GM12878 (cell line): ENCODE data around the gene GKN2. TPM values are rescaled to one million over a fixed set of nuclear protein-coding genes. Genes with fewer than 3 reads are reported as not detected.

Source experiments
- ATAC-seq: fragments of 200-7000 bp; cut with Tn5 transposase; 3 replicates; pipeline ENCODE4 v1.9.1; 2020; ENCODE audit warnings: mild to moderate bottlenecking, moderate library complexity
- BruUV-seq: library from RNA; stranded (reverse); fragments of 400-500 nt; replicated peaks from 2 replicates; lab custom pipeline; 2021; lab: Mats Ljungman, UMichigan
- CTCF ChIA-PET: fragments of 300-600 bp; sonication (Branson Sonifier 250); formaldehyde crosslinking; extraction: SDS; loops from one replicate; lab custom pipeline; 2021; ENCODE audit warnings: inconsistent platforms; lab: Yijun Ruan, JAX
- POLR2A ChIA-PET: fragments of 350-600 bp; formaldehyde crosslinking; extraction: SDS; loops from one replicate; lab custom pipeline; 2021; ENCODE audit warnings: inconsistent platforms; lab: Charles Lee
- RAD21 ChIA-PET: fragments of 300-600 bp; sonication (Branson Sonifier 250); formaldehyde crosslinking; loops from one replicate; lab custom pipeline; 2023; ENCODE audit warnings: antibody characterized with exemption; ENCODE audit not compliant: unreplicated experiment; lab: Charles Lee
- SMC1A ChIA-PET: fragments of 300-600 bp; sonication (Branson Sonifier 250); formaldehyde crosslinking; loops from one replicate; lab custom pipeline; 2023; ENCODE audit not compliant: unreplicated experiment, uncharacterized antibody; lab: Charles Lee
- DNase-seq: peaks from one replicate; pipeline ENCODE4 v3.0.0-alpha.2; 2011; ENCODE audit warnings: low read depth, low spot score
- FAIRE-seq: peaks from 3 replicates; lab custom pipeline; 2011; peaks lifted over from hg19 to GRCh38; lab: Jason Lieb, UNC
- H2AFZ ChIP-seq: 2 replicates; pipeline ENCODE4 v1.6.0; 2011; ENCODE audit warnings: low read depth, low read length, control low read depth; ENCODE audit not compliant: control insufficient read depth
- H3K27ac ChIP-seq: 2 replicates; pipeline ENCODE4 v1.5.1; 2011; ENCODE audit warnings: control low read depth; ENCODE audit not compliant: control insufficient read depth, insufficient read depth
- H3K27me3 ChIP-seq, 2 experiments: replicated peaks in 1 of 2; 2 replicates each; pipeline versions ENCODE4 v1.6.0 to v1.6.1; 2011; ENCODE audit warnings: low read length in 1 of 2; ENCODE audit not compliant: control insufficient read depth in 2 of 2, insufficient read depth in 2 of 2
- H3K36me3 ChIP-seq, 2 experiments: 2 replicates each; pipeline ENCODE4 v1.5.1; 2011; ENCODE audit warnings: low read length in 1 of 2; ENCODE audit not compliant: control insufficient read depth in 2 of 2, insufficient read depth in 2 of 2
- H3K4me1 ChIP-seq: 2 replicates; pipeline ENCODE4 v1.6.1; 2011; ENCODE audit warnings: mild to moderate bottlenecking, low read length, moderate library complexity, mixed read lengths; ENCODE audit not compliant: control insufficient read depth, insufficient read depth
- H3K4me2 ChIP-seq: 2 replicates; pipeline ENCODE4 v1.6.0; 2011; ENCODE audit warnings: control low read depth; ENCODE audit not compliant: control insufficient read depth, insufficient read depth
- H3K4me3 ChIP-seq: fragments of 200-600 bp; sonication (generic); 2 replicates; pipeline ENCODE4 v1.5.1; 2016
- H3K79me2 ChIP-seq: 2 replicates; pipeline ENCODE4 v1.6.0; 2011; ENCODE audit warnings: low read length; ENCODE audit not compliant: control insufficient read depth, insufficient read depth
- H3K9ac ChIP-seq: 2 replicates; pipeline ENCODE4 v1.8.0; 2011; ENCODE audit warnings: low read length, control low read depth, mixed read lengths; ENCODE audit not compliant: control insufficient read depth, insufficient read depth
- H3K9me3 ChIP-seq: replicated peaks from 3 replicates; pipeline ENCODE4 v1.5.1; 2011; ENCODE audit warnings: mild to moderate bottlenecking, low read length; ENCODE audit not compliant: control insufficient read depth, insufficient read depth
- H4K20me1 ChIP-seq: 2 replicates; pipeline ENCODE4 v1.6.0; 2011; ENCODE audit not compliant: control insufficient read depth, insufficient read depth
- CBX3 ChIP-seq: fragments of 200-600 bp; sonication (generic); IDR thresholded peaks from 2 replicates; pipeline ENCODE4 v1.6.1; 2016; ENCODE audit warnings: low read depth, borderline replicate concordance
- CEBPB ChIP-seq, 2 experiments: fragments of 150-350 bp in 1 of 2; IDR thresholded peaks; 2 replicates each; pipeline ENCODE4 v1.6.1; 2012 to 2014; ENCODE audit warnings: low read depth in 2 of 2, low read length in 2 of 2, borderline replicate concordance in 1 of 2, inconsistent platforms in 1 of 2
- ESRRA ChIP-seq: IDR thresholded peaks from 2 replicates; pipeline ENCODE4 v1.6.1; 2012; ENCODE audit warnings: mild to moderate bottlenecking, low read length, improper control_type of control experiment
- GABPA ChIP-seq: IDR thresholded peaks from 2 replicates; pipeline ENCODE4 v1.6.1; 2014; ENCODE audit warnings: antibody characterized with exemption, low read depth, mild to moderate bottlenecking, inconsistent platforms
- POU2F2 ChIP-seq: IDR thresholded peaks from 3 replicates; pipeline ENCODE4 v1.6.1; 2011; ENCODE audit warnings: low read depth, mild to moderate bottlenecking, low read length, borderline replicate concordance
- SPI1 ChIP-seq: IDR thresholded peaks from 2 replicates; pipeline ENCODE4 v1.6.1; 2011; ENCODE audit warnings: low read depth, mild to moderate bottlenecking, low read length, moderate library complexity, borderline replicate concordance; ENCODE audit not compliant: insufficient read depth
- WGBS: methylation state at CpG from one replicate; pipeline ENCODE4 v1.1.6; 2016; ENCODE audit warnings: low lambda C conversion rate; ENCODE audit not compliant: insufficient replicate concordance, insufficient coverage; ENCODE audit errors: missing lambda C conversion rate; 5-methylcytosine and 5-hydroxymethylcytosine counted together
- in situ Hi-C: fragments of 300-500 bp; cut with MboI; formaldehyde crosslinking; loops from 9 replicates; pipeline ENCODE4 v1.14.3; 2018; ENCODE audit warnings: mixed read lengths
- intact Hi-C: fragments of 100-400 bp; cut with micrococcal nuclease; formaldehyde crosslinking; loops from one replicate; pipeline ENCODE4 v1.14.2; 2022; ENCODE audit not compliant: unreplicated experiment
- polyA plus RNA-seq, 11 experiments: library from polyadenylated mRNA; depleted of rRNA in 4 of 11; unstranded in 6 of 11; stranded (reverse) in 5 of 11; fragments of >200 nt; fragmentation: Nextera tagmentation in 4 of 11; fragmentation: Illumina TruSeq in 1 of 11; extraction: Ambion mirVana in 4 of 11; extraction: Trizol in 1 of 11; gene quantifications; 1 replicate in 1 of 11; 2 replicates in 10 of 11; pipeline versions ENCODE4 v1.2.1 to v1.2.3, GENCODE V29; 2011 to 2016; ENCODE audit warnings: inconsistent platforms in 2 of 11, missing spikeins in 2 of 11, low read depth in 1 of 11
- total RNA-seq, 4 experiments: library from RNA; depleted of rRNA in 3 of 4; stranded (reverse); fragments of >200 nt in 3 of 4; fragmentation: Illumina TruSeq in 1 of 4; extraction: Trizol in 1 of 4; gene quantifications; 2 replicates each; pipeline versions ENCODE4 v1.2.1 to v1.2.3, GENCODE V29; 2013 to 2021
- TF ChIP-seq, protein P1 (sequence below): fragments of 450-650 bp; IDR thresholded peaks from 2 replicates; pipeline ENCODE4 v1.6.1; 2016; ENCODE audit warnings: mild to moderate bottlenecking
- TF ChIP-seq, protein P2 (sequence below): IDR thresholded peaks from 2 replicates; pipeline ENCODE4 v1.6.1; 2011; ENCODE audit warnings: borderline replicate concordance, low read depth, mild to moderate bottlenecking, moderate library complexity, low read length; ENCODE audit not compliant: insufficient read depth, poor library complexity, severe bottlenecking
- TF ChIP-seq, protein P3 (sequence below), 3 experiments: IDR thresholded peaks in 2 of 3; conservative IDR thresholded peaks in 1 of 3; 2 replicates each; pipeline ENCODE4 v1.5.1; 2011; ENCODE audit warnings: low read depth in 3 of 3, low read length in 3 of 3, mild to moderate bottlenecking in 3 of 3, control low read depth in 2 of 3, moderate library complexity in 2 of 3, inconsistent platforms in 1 of 3, mixed read lengths in 1 of 3; ENCODE audit not compliant: control insufficient read depth in 2 of 3, insufficient read depth in 1 of 3; ENCODE audit errors: extremely low read depth in 1 of 3

The GKN2 gene
- total and polyA plus RNA-seq, 10 of the 15 experiments (the other 5 are each of a cell fraction or from before 2014, with no cell fraction given), result not detected

DNA sequence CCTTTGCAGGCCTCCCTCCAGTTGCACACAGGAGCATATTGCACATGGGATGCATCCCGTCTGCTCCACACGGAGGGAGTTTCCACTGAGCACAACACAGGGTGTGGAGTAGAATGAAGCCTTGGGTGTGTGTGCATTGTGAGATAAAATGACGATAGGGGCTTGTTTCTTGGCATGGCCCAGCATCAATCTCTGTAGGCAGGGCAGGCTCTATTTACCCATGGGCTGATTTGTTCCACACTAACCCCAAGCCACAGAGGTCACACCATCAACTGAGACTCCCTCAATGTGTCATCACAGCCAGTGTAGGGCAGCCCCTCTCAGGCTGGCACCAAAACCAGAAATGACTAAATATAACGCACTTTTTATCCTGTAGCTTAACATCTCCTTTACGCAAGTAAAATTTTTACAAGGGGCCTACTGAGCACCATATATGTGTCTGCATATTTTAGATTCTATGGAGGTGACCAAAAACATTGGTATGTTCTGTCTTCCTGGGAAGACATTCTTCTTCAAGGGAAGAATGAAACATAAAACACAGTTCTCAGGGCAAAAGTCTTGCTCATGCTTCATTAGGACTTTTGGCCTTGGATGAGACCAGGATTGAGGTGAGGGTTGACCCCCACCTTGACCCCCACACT lies 19.0 kb upstream of the GKN2 start (continued):
- TF ChIP-seq, protein P1, sequence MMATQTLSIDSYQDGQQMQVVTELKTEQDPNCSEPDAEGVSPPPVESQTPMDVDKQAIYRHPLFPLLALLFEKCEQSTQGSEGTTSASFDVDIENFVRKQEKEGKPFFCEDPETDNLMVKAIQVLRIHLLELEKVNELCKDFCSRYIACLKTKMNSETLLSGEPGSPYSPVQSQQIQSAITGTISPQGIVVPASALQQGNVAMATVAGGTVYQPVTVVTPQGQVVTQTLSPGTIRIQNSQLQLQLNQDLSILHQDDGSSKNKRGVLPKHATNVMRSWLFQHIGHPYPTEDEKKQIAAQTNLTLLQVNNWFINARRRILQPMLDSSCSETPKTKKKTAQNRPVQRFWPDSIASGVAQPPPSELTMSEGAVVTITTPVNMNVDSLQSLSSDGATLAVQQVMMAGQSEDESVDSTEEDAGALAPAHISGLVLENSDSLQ, result no peak
- TF ChIP-seq, all 136 proteins: peak for 0

DNA sequence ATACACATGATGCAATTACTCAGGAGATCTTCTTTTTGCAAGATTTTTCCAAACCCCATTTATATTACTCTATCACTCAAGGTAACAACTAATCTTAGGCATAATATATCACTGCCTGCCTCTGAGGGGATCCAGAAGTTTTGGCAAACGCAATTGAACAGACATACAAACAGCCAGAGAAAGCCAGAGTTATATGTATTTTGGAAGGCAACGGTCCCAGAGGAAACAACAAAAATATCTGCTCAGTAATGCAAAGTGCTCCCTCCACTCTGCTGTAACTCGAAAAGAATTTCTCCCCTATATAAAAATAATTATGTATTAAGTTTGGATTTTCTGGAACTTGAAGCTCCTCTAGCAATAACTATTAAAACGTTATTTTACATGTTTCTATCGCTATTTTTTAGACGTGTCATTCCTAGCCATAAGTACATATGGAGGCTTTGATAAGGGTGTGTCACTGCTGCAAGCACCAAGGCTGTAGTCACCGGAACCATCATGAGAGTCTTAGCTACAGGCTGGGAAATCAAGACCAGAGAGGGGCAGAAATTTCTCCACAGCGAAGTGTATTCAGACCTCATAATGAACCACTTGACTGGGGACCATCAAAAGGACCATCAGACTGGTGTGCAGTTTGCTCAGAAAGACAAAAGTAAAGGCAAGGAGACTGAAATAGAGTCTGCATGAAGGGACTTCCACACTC lies 18.0 kb upstream of the GKN2 start:
- no peaks in the 10 kb centered on the region for H3K36me3 ChIP-seq
- no peak overlapping the region for H2AFZ ChIP-seq
- SMC1A ChIA-PET, result no interaction called here
- peaks cover 0 to 3% of the 10 kb centered on the region in 2 experiments; a peak in 2 of 4 replicates for H3K27me3 ChIP-seq
- FAIRE-seq (no peak), DNase-seq (no peak), ATAC-seq (no peak)
- no peak overlapping the region for H3K4me2 ChIP-seq
- H3K4me1 ChIP-seq, result no peaks in the 10 kb centered on the region
- no peaks in the 10 kb centered on the region for H3K79me2 ChIP-seq
- no peak overlapping the region for H3K9ac ChIP-seq
- intact Hi-C loops, result no loop called here
- no peaks in the 10 kb centered on the region for H3K9me3 ChIP-seq
- RAD21 ChIA-PET, result no interaction called here
- no peaks in the 10 kb centered on the region for H4K20me1 ChIP-seq
- H3K27ac ChIP-seq, result no peak overlapping the region
- no peak for TF ChIP-seq CBX3
- no peak for TF ChIP-seq CEBPB (IDR thresholded peaks at IDR 0.05; ENCODE audit: borderline replicate concordance in 1 of 2, low read depth in 2 of 2, low read length in 2 of 2)
- no peak for TF ChIP-seq ESRRA
- TF ChIP-seq, protein P2, sequence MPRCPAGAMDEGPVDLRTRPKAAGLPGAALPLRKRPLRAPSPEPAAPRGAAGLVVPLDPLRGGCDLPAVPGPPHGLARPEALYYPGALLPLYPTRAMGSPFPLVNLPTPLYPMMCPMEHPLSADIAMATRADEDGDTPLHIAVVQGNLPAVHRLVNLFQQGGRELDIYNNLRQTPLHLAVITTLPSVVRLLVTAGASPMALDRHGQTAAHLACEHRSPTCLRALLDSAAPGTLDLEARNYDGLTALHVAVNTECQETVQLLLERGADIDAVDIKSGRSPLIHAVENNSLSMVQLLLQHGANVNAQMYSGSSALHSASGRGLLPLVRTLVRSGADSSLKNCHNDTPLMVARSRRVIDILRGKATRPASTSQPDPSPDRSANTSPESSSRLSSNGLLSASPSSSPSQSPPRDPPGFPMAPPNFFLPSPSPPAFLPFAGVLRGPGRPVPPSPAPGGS, result no peak
- TF ChIP-seq POU2F2, result no peak
- TF ChIP-seq SPI1, result no peak
- TF ChIP-seq, protein P3, sequence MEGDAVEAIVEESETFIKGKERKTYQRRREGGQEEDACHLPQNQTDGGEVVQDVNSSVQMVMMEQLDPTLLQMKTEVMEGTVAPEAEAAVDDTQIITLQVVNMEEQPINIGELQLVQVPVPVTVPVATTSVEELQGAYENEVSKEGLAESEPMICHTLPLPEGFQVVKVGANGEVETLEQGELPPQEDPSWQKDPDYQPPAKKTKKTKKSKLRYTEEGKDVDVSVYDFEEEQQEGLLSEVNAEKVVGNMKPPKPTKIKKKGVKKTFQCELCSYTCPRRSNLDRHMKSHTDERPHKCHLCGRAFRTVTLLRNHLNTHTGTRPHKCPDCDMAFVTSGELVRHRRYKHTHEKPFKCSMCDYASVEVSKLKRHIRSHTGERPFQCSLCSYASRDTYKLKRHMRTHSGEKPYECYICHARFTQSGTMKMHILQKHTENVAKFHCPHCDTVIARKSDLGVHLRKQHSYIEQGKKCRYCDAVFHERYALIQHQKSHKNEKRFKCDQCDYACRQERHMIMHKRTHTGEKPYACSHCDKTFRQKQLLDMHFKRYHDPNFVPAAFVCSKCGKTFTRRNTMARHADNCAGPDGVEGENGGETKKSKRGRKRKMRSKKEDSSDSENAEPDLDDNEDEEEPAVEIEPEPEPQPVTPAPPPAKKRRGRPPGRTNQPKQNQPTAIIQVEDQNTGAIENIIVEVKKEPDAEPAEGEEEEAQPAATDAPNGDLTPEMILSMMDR (IDR thresholded peaks at IDR 0.05 in 2 of 3, conservative IDR thresholded peaks at IDR 0.05 in 1 of 3; ENCODE audit: control insufficient read depth in 2 of 3, extremely low read depth in 1 of 3, insufficient read depth in 1 of 3, low read depth in 3 of 3, low read length in 3 of 3), result no peak
- no peak for TF ChIP-seq GABPA
- WGBS, result 36% methylated on average over 8 of the region's 8 CpGs
- POLR2A ChIA-PET, result no interaction called here
- no TSS peak for BruUV-seq
- CTCF ChIA-PET, result no interaction called here
- no peak overlapping the region for H3K4me3 ChIP-seq
- in situ Hi-C loops, result no loop called here
